ENCODE data around the gene TINAGL1.

DNA sequence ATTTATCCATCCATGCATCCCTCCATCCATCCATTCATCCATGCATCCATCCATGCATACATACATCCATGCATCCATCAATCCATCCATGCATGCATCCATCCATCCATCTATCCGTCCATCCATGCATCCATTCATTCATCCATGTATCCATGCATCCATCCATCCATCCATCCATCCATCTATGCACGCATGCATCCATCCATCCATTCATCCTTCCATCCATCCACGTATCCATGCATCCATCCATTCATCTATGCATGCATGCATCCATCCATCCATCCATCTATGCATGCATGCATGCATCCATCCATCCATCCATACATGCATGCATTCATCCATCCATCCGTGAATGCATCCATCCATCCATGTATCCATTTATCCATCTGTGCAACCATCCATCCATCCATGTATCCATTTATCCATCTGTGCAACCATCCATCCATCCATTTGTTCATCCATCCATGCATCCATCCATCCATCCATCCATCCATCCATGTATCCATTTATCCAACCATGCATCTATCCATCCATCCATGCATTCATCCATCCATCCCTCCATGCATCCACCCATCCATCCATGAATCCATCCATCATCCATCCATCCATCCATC is 30.3 kb upstream of the TINAGL1 start:
- TF ChIP-seq CTCF (IDR thresholded peaks at IDR 0.05; ENCODE audit: low read depth, low read length) (no peak), EZH2phosphoT487 (IDR thresholded peaks at IDR 0.05; ENCODE audit: low read depth) (no peak)
